GM21723 (cell line): ENCODE measurements around the gene CNIH2.
"Not testable (repeated sequence)": the region's sequence is repeated elsewhere in the genome, so short reads cannot be mapped to it uniquely, and the experiment has no call there.

ENCODE experiments used
- ATAC-seq: cut with Tn5 transposase; IDR thresholded peaks from one replicate; pipeline ENCODE4 v1.9.1; 2021; ENCODE audit warnings: mild to moderate bottlenecking, moderate library complexity; ENCODE audit not compliant: unreplicated experiment

Gene CNIH2

DNA sequence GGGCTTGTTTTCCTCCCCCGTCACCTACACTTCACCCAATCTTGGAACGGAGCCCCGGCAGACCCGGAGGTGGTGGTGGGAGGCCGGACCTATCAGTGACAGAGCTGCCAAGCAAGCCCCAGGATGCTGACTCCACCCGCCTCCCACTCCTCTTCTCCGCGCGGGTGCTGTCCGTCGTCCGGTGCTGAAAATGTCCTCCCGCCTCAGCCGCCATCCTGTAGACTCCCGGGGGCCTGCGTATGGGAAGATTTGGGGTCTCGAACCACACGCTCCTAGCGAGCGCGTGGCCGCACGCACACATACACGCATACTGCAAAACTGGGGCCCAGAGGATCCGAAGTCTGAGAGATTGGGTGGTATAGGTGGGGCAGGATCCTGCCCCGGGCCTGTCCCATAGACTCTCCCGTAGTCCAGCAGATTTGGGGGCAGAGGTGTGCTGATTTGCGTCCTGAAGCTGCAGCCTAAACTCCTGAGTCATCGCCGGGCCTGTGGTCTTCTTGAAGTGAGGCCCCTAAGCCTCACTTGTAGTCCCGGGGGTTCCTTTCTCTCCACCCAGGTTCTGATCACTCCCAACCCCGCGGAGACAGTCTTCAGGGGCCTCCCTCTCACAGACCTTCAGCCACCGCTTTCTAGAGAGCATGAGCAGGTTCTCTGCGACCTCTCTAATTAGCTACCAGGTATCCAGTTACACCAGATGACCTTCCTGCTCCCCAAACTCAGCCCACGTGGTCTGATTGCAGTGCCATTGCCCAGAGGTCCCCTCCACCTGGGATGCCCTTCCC is 11.8 kb downstream of the CNIH2 start:
- ATAC-seq = peak; percentile 39

DNA sequence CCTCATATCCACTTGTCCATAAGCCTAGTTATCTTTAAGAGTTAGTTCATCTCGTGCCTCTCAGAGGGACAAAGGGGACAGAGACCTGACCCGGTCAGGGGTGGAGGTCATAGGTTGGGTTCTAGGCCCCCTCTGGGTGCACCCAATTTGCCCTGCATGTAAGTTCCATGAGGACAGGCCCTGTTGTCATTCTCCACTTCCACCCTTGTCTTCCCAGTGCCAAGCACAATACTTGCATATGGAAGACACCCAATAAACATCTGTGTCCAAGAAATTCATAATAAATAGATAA is 12.3 kb downstream of the CNIH2 start:
- no peak for ATAC-seq

DNA sequence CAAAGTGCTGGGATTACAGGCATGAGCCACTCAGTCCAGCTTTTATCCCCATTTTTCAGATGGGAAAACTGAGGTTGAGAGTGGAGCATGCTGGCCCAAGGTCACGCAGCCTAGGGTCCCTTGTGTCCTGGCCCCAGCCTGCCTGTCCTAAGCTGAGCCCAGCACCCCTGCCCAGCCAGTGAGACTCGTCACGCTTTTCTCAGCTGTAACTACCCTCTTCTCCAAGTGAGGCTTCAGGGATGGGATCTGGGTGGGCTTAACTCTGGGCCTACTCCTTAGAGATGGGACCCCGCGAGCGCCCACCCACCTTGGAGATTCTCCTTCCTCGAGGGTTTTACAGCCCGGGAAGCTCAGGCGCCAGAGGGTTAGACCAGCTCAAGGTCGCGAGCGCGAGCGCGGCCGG is 13.3 kb downstream of the CNIH2 start:
- no peak for ATAC-seq

DNA sequence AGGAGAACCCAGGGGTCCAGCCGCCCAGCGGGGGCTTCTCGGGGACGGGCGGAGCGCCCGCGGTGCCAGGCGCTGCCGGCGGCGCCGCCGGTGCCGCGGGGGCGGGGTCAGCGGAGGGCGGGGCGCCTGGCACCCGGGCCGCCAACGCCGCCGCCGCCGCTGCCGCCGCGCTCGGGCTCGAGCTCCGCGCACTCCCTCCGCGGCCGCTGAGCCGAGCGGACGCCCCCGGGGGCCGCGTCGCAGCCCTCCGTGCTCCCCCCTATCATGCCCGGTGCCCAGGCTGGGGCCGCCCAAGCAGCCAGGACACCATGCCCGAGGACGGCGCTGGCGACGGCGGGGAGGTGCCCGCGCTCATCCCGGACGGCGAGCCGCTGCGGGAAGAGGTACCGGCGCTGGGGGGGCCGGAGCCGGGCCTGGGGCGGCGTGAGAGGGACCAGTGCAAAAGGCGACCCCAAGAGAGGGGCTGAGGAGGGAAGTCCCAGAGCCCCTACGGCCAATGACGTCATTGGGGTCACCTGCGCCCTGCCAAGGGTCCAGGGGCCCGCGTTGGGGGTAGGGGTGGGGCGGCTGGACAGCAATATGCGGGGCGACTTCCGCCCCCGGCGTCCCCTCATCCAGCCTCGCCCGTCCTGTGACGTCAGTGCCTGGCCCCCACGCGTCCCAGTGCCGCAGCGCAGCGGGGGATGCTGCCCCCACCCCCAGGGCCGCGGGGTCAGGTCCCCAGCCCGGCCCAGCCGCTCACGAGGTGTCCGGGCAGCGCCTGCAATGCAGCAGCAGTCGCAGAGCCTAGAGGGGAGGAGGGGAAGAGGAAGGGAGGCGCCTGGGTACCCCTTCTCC is 13.9 kb downstream of the CNIH2 start, which contains the start of gene TMEM151A:
TSS of gene TMEM151A (plus strand) at position 189 of the 837 bp plus-strand sequence. CDS start at position 309, 120 bp downstream.
- no peak for ATAC-seq

DNA sequence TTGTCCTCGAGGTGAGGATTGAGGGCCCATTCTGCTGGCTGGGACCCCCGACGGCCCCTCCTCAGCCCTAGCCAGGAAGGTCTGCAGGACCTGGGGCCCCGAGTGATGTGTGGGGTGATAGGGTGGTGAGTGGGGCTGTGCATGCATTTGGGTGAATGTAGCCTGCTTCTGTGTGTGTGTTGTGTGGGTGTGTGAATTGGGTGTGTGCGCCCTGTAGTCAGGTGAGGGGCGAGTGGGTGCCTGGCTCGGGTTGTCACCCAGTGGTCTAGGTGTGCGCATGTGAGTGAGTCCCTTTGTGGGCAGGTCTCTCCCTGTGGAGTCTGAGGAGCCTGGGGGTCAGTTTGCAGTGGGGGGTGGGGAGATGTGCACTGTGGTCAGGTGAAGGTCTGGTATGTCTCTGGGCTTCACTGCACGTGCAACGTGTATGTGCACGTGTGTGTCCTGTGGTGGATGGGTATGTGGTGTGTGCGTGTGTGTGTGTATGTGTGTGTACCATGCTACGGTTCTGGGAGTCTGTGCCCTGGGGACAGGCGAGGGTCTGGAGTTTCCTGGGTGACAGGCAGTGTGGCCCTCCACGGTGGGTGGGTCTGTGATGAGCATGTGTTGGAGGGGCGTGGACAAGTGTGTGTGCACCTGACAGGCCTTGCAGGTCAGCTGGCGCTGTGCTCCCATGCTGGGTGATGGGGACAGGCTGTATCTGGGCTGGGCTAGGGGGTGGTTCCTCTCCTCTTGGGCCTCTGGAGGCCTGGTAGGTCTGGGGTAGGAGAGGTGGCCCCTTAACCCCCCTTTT is 14.8 kb downstream of the CNIH2 start:
- ATAC-seq = no peak

DNA sequence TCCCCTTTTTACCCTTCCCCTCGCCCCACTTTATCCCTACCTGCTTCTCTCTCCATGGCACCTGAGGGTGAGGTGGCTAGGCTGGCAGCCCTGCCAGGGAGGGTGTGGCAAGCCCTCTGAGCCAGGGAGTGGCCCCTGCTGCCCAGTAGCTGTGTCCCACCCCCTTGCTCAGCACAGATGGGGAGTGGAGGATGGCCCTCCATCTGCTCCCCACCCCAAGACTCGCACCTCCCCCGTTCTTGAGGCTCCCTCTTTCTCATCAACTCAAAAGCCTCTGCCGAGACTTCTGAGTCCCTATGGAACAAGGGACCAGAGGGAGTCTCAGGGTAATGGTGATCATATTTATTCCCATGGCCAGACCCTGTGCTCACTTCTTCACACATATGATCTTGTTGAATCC is 15.4 kb downstream of the CNIH2 start:
- ATAC-seq = no peak

DNA sequence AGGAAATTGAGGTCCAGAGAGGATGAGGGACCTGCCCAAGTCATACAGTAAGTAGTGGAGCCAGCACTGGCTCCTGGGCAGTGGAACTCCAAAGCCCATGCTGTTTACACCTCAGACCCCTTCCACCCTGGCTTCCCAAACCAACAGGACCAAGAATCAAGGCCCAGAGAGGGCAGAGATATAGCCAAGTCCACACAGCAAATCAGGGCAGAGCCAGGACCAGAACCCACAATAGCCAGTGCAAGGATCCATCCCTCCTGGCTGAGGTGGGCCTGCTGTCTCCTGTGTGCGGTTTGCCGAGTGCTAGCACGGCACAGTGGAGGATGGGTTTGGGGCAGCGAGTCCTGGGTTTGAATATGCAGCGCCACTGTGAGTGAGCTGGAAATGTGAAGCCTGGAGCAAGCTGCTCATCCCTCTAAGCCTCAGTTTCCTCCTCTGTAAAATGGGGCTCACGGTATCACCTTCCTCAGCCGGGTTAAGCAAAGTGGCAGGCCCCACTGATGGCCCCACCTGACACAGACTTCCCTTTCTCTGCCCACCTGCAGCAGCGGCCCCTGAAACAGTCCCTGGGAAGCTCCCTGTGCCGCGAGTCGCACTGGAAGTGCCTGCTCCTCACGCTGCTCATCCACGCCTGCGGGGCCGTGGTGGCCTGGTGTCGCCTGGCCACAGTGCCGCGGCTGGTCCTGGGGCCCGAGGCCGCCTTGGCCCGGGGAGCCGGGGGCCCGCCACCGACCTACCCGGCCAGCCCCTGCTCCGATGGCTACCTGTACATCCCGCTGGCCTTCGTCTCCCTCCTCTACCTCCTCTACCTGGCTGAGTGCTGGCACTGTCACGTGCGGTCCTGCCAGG is 16.0 kb downstream of the CNIH2 start:
- no peak for ATAC-seq

DNA sequence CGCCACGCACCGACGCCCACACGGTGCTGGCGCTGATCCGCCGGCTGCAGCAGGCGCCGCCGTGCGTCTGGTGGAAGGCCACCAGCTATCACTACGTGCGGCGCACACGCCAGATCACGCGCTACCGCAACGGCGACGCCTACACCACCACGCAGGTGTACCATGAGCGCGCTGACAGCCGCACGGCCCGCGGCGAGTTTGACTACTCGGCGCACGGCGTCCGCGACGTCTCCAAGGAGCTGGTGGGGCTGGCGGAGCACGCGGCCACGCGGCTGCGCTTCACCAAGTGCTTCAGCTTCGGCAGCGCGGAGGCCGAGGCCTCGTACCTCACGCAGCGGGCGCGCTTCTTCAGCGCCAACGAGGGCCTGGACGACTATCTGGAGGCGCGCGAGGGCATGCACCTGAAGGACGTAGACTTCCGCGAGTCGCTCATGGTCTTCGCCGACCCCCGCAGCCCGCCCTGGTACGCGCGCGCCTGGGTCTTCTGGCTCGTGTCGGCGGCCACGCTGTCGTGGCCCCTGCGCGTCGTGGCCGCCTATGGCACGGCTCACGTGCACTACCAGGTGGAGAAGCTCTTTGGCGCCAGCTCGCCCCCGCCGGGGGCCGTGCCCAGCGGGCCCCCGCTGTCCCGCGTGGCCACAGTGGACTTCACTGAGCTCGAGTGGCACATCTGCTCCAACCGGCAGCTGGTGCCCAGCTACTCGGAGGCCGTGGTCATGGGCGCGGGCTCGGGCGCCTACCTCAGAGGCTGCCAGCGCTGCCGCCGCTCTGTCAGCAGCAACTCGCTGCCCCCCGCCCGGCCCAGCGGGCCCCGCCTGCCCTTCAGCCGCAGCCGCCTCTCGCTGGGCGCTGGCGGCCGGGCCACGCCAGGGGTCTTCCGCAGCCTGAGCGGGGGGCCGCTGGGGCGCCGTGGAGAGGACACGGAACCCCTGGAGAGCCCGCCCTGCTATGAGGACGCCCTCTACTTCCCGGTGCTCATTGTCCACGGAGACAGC is 16.9 kb downstream of the CNIH2 start:
- ATAC-seq = no peak

DNA sequence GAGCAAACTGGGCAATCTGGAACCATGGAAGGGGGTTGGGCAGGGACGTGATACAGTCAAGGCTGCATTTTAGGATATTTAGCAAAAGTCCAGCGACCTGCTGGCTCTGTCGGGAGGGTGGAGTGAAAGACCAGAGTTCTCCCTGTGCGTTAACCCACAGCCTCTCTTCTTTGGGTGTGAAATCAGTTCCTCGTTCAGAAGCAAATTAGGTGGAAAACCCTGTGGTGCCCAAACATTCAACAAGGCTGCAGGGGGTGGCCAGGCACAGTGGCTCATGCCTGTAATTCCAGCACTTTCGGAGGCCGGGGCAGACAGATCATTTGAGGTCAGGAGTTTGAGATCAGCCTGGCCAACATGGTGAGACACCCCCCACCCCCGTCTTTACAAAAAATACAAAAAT is 19.6 kb downstream of the CNIH2 start:
- no peak for ATAC-seq

DNA sequence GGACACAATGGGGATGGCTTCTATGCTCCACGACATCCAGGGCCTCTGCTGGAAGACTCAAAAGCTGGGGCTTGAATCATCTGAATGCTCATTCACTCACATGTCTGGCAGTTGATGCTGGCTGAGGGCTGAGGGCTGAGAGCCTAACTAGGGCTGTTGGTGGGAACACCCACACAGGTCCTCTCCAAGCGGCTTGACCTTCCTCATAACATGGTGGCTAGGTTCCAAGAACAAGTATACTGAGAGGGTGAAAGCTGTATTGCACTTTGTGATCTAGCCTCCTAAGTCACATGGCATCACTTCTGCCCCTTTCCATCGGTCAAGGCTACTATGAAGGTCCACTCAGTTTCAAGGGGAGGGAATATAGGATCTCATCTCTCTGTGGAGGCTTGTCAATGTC is 21.2 kb downstream of the CNIH2 start:
- ATAC-seq = no peak

DNA sequence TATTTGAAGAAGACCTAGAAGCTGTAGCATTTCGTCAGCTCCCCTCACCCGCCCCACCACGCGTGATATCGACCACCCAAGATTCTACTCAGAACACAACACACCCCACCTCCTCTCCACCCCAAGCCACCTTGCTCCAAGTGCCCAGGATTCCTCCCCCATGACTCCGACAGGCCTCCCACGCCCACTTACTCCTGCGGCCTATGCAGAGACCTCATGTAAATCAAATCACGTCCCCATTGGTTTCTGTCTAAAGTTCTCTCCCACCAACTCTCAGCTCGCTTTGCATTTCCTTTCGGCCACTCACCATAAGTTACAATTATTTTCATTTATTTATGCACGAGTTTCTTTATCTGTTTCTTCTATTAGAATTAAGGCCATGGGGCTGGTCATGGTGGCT is 24.7 kb downstream of the CNIH2 start:
- no peak for ATAC-seq

DNA sequence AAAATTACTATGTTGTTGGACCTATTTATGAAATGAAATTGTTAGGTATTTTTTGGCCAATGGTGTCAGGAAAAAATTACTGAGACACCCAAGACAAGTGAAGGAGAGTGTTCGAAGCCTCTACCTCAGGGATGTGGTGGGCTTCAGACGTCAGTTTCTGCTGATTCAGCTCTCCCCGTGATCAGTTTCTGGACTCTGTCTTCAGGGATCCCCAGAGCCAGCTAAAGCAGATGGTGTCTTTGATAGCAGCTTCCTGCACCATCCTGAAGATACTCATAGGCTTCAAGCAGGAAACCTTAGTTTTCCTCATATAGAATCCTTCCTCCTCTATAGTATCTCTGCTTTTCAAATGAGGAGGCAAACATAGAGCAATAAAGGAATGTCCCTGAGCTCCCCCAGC is 31.5 kb downstream of the CNIH2 start:
- ATAC-seq = no peak

DNA sequence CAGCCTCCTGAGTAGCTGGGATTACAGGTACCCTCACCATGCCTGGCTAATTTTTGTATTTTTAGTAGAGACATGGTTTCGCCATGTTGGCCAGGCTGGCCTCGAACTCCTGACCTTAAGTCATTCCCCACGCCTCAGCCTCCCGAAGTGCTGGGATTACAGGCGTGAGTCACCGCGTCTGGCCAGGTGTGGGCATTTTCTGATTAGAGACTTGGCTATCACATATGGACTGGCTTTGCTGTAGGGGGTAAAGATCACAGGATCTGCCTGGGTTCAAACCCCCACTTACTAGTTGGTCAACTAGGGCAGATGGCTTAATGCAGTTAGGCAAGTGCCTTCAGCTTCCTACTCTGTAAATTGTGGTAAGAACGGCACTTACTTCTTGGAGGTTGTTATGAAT is 32.3 kb downstream of the CNIH2 start:
- ATAC-seq = no peak

DNA sequence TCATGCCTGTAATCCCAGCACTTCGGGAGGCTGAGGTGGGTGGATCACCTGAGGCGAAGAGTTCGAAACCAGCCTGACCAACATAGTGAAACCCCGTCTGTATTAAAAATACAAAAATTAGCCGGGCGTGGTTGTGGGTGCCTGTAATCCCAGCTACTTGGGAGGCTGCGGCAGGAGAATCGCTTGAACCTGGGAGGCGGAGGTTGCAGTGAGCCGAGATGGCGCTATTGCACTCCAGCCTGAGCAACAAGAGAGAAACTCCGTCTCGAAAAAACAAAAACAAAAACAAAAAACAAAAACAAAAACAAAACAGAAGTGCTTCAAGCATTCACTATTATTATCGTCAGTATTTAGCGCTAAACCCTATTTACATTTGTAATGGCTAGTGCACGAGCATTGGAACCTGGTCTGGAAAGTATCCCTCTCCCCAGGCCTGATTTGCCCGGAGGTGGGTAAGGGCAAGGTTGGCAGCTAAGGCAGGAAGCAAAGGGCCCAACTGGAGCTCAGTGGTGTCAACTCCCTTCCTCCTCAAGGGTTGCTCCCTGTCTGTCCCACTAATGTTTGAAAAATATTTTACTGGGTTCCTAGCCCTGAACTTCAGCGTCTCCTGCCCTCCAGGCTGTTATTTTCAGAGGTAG is 32.9 kb downstream of the CNIH2 start:
- ATAC-seq = not testable (repeated sequence)

DNA sequence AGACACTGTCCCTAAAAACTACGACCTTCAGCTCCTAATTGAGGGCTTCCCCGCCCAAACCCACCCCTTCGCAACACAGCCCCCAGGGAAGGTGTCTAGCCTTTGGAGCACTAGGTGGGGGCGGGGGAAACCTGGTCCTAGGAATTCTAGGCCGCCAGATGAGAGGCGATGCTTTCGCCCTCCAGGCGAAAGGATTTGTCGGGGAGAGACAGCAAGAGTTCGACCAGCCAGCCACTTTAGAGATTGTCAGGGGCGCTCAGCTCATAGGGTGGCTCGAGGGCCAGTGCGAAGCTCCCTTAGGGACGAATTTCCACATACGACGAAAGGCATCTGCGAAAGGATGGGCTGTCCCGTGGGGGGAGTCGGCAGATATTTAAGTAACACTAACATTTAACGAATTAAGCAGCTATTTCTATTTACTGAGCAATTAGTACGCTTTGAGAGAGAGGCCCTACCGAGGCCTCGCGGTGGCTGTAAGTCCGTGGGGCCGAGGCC is 33.5 kb downstream of the CNIH2 start:
- ATAC-seq = no peak

DNA sequence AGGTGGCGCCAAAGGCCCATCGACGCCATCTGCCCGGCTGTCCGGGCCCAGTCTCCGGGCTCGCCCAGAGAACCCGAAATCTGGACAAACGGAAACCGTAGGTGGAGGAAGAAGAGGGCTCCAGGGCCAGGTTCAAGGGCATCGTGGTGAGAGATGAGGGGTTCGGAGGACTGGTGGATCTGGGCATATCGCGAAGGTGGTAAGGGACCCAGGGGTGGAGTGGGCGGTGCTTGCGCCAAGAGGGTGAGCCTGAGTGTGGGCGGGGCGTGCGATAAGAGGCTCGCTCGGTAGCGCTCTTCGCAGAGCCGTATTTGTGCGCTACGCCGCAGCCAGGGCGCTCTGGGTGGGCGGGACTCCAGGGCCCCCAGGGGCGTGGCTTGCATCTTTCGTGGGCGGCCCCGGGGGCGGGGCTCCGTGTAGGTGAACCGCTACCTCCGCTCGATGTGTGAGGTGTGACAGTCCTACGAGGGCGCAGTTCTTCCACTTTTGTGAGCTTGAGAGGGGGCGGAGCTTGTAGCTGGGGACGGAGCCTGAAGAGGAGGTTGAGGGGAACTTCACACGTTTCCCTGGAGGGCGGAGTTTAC is 34.1 kb downstream of the CNIH2 start:
- ATAC-seq = peak; percentile 65

DNA sequence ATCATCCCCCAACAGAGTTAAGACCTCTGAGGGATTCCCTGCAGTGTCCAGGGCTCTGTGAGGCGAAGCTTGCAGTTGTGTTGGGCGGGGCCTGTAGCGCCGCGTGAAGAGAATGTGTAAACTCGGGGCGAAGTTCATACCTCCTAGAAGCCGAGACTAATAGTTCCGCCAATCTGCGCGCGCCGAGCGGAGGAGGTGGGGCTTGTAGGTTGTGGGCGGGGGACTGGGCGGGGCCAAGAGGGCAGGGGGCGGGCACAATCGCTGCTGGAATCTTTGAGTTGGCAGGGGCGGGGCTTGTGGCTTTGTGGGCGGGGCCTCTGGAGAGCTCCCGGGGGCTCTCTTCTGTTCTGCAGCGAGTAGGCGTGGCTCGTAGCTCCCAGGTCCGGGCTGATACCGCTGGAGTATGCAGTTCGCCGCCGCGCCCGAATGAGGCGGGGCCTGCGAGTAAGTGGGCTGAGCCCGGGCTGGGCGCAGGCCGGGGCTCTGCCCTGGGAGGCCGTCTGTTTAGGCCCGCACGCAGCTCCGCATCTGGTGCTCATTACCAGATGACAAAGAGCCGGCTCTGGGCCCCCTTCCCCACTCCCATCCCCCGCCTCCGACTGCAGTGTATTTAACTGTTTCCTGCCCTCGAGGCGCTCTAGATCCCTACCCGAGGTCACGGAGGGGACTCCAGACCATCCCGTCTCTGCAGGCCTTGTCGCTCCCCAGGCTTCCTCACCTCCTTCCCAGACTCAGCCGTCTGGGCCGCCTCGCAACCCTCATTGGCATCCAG is 34.8 kb downstream of the CNIH2 start:
- ATAC-seq = peak; percentile 71
